ENCODE data around the gene GLB1L3.

GLB1L3 gene, protein sequence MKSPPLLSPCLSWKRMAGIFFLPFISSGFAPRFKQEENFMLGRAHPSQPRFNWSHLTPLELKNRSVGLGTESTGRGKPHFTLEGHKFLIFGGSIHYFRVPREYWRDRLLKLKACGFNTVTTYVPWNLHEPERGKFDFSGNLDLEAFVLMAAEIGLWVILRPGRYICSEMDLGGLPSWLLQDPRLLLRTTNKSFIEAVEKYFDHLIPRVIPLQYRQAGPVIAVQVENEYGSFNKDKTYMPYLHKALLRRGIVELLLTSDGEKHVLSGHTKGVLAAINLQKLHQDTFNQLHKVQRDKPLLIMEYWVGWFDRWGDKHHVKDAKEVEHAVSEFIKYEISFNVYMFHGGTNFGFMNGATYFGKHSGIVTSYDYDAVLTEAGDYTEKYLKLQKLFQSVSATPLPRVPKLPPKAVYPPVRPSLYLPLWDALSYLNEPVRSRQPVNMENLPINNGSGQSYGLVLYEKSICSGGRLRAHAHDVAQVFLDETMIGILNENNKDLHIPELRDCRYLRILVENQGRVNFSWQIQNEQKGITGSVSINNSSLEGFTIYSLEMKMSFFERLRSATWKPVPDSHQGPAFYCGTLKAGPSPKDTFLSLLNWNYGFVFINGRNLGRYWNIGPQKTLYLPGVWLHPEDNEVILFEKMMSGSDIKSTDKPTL

DNA sequence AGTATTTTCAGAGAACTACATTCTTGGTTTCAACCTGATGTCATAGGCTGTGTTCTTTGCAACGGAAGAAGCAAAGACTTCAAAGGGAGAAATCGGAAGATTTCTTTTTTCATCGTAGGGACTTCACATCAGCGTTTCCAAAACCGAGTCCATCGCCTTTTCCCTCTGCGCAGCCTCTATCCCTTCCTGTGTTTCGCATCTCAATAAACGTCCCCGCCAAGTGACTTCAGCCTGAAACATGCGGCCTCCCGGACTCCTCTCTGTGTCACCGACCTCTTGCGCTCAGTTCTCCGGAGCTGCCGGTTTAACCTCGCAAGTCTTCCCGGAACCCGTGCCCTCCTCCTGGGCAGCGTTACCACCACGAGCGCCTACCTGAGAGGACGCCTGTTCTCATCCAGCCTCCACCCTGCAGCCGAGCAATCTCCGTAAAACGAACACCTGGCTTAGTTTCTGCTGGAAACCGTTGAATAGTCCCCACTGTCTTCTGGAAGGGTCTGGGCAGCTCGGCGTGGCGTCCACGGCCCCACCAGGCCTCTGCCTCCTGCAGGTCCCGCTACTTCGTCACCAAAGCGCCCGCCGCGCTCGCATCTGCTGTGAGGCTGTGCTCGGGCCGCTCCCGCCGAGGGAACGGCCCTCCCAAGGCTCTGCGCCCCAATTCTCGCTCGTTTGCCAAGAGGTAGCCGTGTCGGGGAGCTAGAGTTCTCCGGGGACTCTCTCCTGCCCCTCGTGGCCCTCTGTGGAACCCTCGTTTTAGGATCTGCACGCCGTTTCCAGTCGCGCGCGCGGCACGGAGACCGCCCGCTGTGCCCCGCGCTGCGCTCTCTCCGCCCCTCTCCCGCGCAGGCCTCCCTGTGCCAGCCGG, at the start of gene GLB1L3:
GLB1L3 (plus strand) TSS at position 846 of the 862 bp plus-strand sequence. CDS start 362 bp downstream, outside the sequence.
- no peak for FAIRE-seq

GRCh38 chr11:134226806-134227325, 49.3 kb upstream of the GLB1L3 start:
- no peak for FAIRE-seq

- FAIRE-seq = no peak
Observed at GRCh38 chr11:134228625-134229024, 47.6 kb upstream of the GLB1L3 start.

DNA sequence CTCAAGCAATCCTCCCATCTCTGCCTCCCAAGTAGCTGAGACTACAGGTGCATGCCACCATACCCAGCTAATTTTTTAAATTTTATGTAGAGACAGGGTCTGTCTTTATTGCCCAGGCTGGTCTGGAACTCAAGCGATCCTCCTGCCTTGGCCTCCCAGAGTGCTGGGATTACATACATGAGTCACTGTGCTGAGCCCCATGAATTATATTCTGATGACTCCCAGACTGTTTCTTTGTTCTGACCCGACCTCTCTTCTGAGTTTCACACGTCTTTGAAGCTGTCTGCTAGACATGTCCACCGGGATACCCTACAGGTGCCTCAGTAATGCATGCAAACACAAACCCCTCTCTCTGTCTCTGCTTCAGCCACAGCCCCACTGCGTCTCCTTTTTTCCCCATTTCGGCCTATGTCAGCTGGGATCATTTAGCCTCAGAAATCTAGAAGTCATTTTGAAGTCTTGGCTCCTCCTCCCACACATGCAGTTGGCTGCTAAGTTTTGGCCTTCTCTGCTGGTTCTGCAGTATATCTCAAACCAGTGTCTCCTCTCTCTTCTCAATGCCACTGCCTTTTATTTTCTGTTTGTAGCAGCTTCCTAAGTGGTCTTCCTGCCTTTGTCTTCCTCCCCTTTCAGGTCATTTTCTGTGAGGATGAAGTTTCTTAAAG, 46.9 kb upstream of the GLB1L3 start:
- no peak for FAIRE-seq

DNA sequence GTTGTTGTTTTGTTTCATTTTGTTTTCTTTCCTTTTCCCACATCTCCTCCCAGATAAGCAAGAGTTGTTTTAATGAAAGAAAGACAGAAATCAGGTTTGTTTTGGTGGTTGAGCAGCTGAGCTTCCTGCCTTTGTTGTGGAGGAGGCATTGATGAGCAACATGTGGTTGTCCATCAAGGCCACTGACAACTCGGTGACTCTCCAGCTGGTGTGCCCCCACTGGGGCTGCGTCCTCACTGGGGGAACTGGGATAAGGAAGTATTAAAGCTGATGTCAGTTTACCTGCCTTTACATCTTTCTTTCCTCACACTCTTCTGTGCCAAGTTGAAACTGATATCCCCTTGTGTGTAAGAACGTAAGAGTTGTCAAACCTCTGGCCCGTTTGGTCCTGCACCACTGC, 45.8 kb upstream of the GLB1L3 start:
- FAIRE-seq = no peak

DNA sequence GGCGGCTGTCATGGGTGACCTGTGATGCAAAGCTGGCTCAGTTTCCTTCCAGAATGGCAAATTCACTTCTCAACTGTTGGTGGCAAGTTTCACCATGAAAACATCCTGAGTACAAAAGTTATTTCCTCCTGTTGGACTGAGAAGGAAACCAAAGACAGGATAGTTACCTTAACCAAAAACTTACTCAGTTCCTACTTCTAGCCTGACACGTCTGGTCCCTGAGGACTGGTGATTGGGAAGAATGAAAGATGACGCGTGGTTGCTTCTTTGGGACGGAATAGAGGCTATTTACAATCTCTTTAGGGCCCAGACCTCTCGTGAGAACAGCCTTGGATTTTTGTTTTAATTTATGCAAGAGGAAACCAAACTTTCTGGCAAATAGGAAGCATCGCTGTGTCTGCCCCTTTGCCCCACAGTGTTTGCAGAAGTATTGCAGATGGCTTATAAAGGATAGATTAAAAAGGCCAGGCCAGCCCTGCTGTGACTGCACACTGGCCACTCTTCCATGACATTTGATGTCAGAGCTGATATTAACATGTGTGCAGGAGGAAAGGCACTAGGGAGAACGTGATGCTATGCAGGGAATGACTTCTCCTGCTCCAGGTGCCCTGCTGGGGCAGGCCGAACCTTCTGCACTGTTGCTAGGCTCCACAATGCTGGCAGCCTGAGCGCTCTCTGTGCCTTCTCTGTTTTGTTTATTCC, 44.1 kb upstream of the GLB1L3 start:
- FAIRE-seq = no peak

GRCh38 chr11:134233729-134234179, 42.4 kb upstream of the GLB1L3 start:
- FAIRE-seq = no peak

GRCh38 chr11:134235399-134235798, 40.8 kb upstream of the GLB1L3 start:
- FAIRE-seq = no peak

DNA sequence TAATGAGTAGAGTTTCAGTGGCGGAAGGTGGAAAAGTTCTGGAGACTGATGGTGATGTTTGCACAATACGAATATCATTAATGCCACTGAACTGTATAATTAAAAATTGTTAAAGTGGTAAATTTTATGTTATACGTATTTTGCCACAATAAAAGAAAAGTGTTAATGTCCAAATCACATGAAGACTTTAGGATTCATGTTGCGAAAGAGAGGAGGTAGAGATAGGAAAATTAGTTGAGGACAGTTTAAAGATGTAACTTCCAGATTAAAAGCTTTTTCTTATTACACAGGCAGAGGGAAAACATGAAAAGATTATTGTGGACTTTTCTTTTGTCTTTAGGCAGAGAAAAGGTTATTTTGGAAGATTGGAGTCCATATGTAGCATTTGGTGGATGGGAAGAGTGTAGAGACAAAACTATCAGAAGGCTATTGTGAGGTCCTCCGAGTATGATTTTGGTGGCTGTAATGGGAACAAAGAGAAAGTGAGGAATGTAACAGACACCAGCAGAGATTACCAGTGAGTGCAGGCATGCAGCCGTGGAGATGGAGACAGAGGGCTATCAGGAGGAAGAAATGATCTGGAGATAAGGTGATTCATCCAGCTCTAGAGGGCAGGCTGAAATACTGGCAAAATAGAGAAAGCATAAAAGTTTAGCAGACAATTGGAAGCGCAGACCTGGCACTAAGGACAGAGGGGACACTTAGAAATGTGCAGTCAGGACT, 39.2 kb upstream of the GLB1L3 start:
- no peak for FAIRE-seq

DNA sequence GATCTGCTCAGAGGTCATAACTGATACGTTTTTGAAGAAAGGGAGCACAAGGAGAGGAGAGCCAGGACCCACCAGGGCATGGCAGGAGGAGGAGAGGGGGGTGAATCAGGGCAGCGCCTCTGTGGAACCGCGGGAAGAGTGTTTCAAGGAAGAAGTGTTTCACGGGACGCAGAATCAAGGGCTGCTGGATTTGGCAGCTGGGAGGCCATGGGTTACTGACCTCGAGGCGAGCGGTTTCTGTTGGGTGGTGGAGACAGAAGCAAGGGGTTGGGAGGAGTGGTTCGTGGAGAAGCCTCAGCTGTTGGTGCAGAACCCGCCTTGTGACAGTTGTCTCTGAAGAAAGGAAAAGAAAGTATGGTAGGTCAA, 38.6 kb upstream of the GLB1L3 start:
- FAIRE-seq = no peak

DNA sequence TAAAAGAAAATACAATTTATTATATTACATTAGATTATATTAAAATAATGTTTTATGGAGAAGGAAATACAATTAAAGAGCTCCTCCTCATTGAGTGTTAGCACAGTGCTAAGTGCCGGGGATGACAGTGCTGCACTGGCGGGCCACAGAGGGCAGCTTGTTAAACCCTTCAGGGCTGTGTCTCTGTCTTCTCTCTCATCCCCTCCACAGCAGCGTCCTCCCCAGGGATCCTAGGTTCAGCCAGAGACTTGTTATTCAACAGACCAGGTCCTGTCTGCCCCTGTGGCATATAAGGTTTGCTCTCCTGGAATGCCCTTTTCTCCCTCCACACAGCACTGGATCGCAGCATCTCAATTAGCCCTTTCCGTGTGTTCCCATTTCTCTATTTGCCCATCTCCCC, 37.2 kb upstream of the GLB1L3 start:
- no peak for FAIRE-seq

- no peak for FAIRE-seq
Observed at GRCh38 chr11:134240592-134240991, 35.6 kb upstream of the GLB1L3 start.

DNA sequence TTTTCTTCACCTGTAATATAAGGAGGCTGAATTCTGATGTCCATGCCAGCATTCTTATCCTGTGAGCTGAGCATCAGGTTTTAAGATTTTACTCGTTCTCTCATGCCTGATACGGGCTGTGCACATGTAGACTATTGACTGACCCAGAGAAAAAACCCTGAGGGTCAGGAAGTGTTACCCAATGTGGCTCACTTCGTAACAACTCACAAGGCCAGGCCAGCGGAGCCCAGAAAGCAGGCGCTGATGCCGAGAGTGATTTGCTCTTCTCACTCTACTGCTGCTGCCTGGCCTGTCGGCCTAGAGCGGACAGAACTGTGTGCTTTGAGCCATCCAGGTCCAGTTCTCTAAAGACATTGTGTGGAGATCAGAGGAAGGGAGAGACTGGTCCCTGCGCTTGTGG, 33.8 kb upstream of the GLB1L3 start:
- no peak for FAIRE-seq

- no peak for FAIRE-seq
Observed at GRCh38 chr11:134243913-134244312, 32.3 kb upstream of the GLB1L3 start.

DNA sequence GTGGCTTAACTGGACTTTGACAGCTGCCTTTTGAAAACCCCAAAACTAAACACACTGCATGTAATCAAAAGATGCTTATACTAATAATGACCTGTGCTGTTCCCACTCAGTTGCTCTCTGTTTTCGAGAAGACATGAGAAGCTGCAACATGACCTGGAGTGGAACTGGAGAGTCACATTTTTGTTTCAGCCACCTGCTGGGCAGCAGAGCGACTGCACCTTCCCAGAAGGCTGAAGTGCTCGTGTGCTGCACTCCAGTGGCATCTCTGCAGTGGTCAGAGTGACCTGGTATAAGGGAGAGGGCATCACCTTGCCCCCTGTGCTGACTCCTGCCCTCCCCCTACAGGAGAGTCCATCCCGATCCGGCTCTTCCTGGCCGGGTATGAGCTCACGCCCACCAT, 31.6 kb upstream of the GLB1L3 start:
- no peak for FAIRE-seq

GRCh38 chr11:134245434-134245833, 30.7 kb upstream of the GLB1L3 start:
- no peak for FAIRE-seq

DNA sequence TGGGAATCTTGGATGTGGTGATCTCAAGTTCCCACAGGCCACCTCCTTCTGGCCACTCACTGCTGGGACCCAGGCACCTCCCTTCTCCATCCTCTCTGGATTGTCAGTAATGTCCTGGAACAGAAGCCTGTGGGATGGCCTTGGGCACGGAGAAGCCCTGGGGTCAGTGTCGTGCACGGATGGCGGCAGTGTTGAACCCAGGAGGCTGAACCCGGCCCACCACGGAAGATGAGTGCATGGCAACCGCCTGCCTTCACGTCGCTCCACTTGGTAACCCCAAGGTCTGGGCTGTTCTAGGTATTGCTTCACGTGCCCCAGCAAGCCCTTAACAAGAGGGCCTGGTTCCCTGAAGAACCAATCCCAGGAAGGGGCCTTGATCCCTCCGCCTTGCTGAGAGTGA, 30.1 kb upstream of the GLB1L3 start:
- FAIRE-seq = no peak

- no peak for FAIRE-seq
Observed at GRCh38 chr11:134246678-134247077, 29.5 kb upstream of the GLB1L3 start.

GRCh38 chr11:134248910-134249480, 27.2 kb upstream of the GLB1L3 start:
- FAIRE-seq = no peak

GRCh38 chr11:134250246-134250645, 25.9 kb upstream of the GLB1L3 start:
- no peak for FAIRE-seq

DNA sequence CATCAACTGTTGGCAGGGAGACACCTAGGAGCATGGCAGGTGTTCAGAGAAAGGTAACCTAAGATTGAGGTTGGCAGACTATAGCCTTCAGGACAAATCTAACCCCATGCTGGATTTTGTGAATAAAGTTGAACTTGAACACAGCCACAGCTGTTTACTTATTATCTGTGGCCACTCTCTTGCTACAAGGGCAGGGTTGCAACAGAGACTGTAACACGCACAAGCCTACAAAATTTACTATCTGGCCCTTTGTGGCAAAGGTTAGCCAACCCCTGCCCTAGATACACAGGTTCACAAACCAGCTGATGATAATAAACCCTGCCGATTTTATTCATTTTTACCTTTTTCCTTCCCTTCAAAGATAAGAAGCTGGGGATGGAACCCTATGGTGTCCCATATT, 25.5 kb upstream of the GLB1L3 start:
- no peak for FAIRE-seq
